MG63 (cell line): Measurements from ENCODE around the gene PLEKHJ1. TPM values are rescaled to one million over a fixed set of nuclear protein-coding genes. Genes with fewer than 3 reads are reported as not detected.

Source experiments
- DNase-seq: peaks from one replicate; pipeline ENCODE4 v3.0.0-alpha.2; 2020
- H3K27me3 ChIP-seq: fragments of 250-450 bp; sonication (Bioruptor Pico); 2 replicates; pipeline ENCODE4 v1.5.1; 2020; ENCODE audit warnings: mild to moderate bottlenecking, moderate library complexity
- H3K36me3 ChIP-seq: fragments of 250-450 bp; sonication (Bioruptor Pico); 2 replicates; pipeline ENCODE4 v1.5.1; 2020; ENCODE audit warnings: mild to moderate bottlenecking, moderate library complexity
- H3K4me3 ChIP-seq: fragments of 250-450 bp; sonication (Bioruptor Pico); 2 replicates; pipeline ENCODE4 v1.5.1; 2020; ENCODE audit warnings: mild to moderate bottlenecking, moderate library complexity
- H3K9me3 ChIP-seq: fragments of 250-450 bp; sonication (Bioruptor Pico); 2 replicates; pipeline ENCODE4 v1.5.1; 2020; ENCODE audit warnings: mild to moderate bottlenecking, moderate library complexity
- total RNA-seq: library from RNA; depleted of rRNA; stranded (reverse); fragments of >200 nt; shearing (Covaris generic); gene quantifications from 2 replicates; pipeline ENCODE4 v1.2.3, GENCODE V29; 2014; ENCODE audit warnings: low replicate concordance

Gene PLEKHJ1
- total RNA-seq, 1 experiment from 2014 or later: 25.6 TPM

- no peaks in the 10 kb centered on the region for H3K27me3 ChIP-seq
- H3K36me3 ChIP-seq: peaks cover 36% of the 10 kb centered on the region
- DNase-seq: peak; percentile 63
- no peaks in the 10 kb centered on the region for H3K9me3 ChIP-seq
- H3K4me3 ChIP-seq: peak overlapping the region; percentile 77
These were observed 35.3 kb upstream of the PLEKHJ1 start for GRCh38 chr19:2271234-2272103.

DNA sequence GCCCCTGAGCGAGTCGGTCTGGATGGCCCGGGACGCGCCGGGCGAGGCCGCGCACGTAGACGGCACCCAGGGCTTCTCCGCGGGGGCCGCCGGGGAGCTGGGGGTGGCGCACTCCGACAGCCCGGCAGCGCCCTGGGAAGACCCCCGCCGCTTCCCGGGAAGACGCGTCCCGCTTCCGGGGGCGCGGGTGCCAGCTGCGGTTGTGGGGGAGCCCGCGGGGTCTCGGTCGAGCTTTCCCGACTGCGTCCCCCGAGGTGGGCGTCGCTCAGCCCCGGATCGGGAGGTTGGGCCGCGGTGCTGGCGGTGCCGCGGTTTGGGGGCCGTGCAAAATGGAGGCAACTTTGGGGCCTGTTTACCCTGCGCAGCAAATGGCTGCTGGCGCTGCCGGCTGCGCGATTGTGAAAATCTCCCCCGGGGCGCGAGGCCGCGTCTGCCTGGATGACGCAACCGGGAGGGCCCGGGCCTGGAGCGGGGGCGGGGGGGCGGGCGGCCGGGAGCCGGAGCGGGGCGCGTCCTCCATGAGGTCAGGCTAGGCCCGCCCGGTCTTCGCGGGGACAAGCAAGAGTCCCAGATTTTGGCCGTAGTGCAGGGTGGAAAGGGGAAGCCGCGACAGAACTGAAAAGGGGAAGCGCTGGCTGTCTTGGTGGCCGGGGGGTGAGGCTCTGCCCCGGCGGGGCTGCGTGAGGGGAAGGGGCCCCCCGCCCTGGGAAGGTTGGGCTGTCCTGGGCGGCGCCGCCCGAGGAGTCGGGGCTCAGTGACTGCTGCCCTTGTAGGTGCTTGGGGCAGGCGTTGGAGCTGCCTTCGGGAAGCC lies 34.5 kb upstream of the PLEKHJ1 start:
- DNase-seq: peak; percentile 67
- Histone ChIP-seq H3K9me3 (no peaks in the 10 kb centered on the region), H3K36me3 (peaks cover 36% of the 10 kb centered on the region), H3K27me3 (no peaks in the 10 kb centered on the region), H3K4me3 (peak overlapping the region; percentile 77)

DNA sequence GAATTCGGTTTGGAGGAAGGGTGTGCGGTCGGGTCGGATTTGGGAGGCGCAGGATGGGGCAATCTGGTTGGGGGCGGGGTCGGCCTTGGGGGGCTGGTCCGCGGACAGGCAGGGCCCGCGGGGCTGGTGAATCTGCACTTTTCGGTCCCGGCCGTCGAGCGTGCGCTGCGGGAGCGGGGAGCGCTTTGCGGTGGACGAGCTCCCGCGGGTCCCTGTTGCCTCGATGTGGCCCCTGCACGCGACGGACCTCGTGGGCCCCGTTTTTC lies 34.0 kb upstream of the PLEKHJ1 start:
- Histone ChIP-seq H3K9me3 (no peaks in the 10 kb centered on the region), H3K36me3 (peaks cover 36% of the 10 kb centered on the region), H3K27me3 (no peaks in the 10 kb centered on the region), H3K4me3 (peak overlapping the region; percentile 77)
- DNase-seq: no peak

DNA sequence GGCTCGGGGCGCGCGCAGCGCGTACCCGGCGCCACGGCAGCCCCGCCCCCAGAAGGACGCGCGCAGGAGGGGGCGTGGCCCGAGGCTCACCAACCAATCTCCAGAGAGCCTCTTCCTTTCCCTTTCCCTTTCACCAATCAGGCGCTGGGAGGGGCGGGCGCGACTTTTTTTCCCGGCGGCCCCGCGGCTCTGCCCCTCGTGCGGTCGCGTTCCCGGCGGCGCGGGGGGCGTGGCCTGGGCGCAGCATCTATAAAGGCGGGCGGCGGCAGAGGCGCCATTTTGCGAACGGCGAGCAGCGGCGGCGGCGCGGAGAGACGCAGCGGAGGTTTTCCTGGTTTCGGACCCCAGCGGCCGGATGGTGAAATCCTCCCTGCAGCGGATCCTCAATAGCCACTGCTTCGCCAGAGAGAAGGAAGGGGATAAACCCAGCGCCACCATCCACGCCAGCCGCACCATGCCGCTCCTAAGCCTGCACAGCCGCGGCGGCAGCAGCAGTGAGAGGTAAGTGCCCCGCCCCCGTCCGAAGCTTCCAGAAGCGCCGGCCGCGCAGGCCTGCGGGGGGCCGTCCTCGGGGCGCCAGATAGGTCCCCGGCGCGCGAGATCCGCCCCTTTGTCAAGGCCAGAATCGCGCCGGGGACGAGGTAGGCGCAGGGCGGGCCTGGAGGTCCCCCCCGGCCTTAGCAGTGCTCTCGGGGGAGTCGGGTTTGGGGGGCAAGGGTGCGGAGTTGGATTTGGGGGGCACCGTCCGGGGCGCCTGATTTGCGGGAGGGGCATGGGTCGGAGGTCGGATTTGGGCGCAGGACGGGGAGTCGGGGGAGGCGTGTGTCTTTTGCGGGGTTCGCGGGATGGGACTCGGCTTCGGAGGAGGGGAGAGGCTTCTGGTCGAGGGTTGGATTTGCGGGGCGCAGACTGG lies 33.4 kb upstream of the PLEKHJ1 start:
- DNase-seq: peak; percentile 93
- Histone ChIP-seq H3K4me3 (peak overlapping the region; percentile 77), H3K27me3 (no peaks in the 10 kb centered on the region), H3K9me3 (no peaks in the 10 kb centered on the region), H3K36me3 (peaks cover 36% of the 10 kb centered on the region)

DNA sequence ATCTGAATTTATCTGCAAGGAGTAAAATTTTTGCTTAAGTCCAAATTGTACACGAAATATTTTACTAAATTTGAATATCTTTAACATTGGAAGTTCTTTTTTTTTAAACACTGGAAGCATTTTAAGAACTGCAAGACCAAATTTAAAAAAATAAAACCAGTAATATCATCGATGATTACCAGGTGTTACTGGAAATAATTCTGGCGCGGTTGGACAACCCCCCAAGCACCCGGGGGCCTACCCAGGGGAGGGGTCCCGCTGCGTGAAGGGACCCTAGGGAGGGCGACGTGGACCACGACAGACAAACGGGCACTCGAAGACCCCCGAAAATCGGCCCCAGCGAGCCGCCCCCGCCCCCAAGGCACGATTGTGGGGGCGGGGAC lies 32.7 kb upstream of the PLEKHJ1 start:
- no peak for DNase-seq
- Histone ChIP-seq H3K4me3 (peak overlapping the region; percentile 77), H3K27me3 (no peaks in the 10 kb centered on the region), H3K36me3 (peaks cover 31% of the 10 kb centered on the region), H3K9me3 (no peaks in the 10 kb centered on the region)

DNA sequence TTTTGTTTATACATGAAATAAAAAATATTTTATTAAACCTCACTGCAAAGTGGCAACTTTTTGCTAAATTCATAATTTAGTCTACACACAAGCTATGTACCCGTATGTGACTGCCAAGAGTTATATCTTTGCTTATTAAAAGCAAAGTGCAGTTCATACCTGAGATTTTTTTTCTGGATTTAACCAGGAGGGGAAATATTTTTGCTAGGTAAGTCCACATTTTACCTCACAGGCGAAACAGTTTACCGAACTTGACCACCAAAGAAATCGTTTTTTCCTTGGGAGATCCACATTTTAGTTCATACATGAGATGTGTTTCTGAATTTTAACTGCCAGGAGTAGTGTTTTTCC lies 32.3 kb upstream of the PLEKHJ1 start:
- no peak for DNase-seq
- H3K4me3 ChIP-seq: peak overlapping the region; percentile 77
- H3K36me3 ChIP-seq: peaks cover 27% of the 10 kb centered on the region
- H3K9me3 ChIP-seq: no peaks in the 10 kb centered on the region
- no peaks in the 10 kb centered on the region for H3K27me3 ChIP-seq

- peak; percentile 61 for DNase-seq
These were observed 30.3 kb upstream of the PLEKHJ1 start for GRCh38 chr19:2266183-2266993.

DNA sequence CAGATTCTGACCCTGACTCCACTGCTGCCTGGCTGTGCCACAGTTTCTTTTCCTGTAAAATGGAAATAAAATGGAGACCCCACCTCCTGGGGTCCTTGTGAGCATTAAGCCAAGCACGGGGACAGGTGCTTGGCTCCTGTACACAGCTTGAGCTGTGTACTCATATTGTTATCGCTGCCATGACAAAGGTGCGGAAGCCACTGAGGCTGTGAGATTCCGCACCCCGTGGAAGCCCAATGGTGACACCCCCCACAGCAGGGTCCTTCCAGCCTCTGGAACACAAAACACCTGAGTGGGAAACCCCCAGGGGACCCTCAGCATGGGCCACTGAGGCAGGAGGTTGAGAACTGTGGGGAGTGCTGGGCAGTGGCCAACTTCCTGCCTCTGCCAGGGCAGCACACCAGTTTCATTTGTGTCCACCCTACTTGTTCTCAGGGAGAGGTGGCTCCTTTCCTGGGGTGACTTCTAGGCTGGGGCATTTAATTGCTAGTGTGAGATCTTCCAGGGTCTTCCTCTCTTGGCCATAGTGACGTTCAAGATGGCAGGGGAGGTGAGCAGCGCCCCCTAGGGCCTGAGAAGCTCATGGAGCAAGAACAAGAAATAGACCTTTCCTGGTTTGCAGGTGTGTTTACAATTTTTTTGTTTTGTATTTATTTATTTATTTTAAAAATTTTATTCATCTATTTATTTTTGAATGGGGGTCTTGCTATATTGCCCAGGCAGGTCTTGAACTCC lies 25.5 kb upstream of the PLEKHJ1 start:
- Histone ChIP-seq H3K27me3 (no peaks in the 10 kb centered on the region), H3K36me3 (no peaks in the 10 kb centered on the region), H3K9me3 (no peaks in the 10 kb centered on the region), H3K4me3 (no peak overlapping the region)
- no peak for DNase-seq

More at GRCh38 chr19:2266183-2266993, 30.3 kb upstream of the PLEKHJ1 start:
- Histone ChIP-seq H3K36me3 (peaks cover 11% of the 10 kb centered on the region), H3K4me3 (no peak overlapping the region), H3K27me3 (no peaks in the 10 kb centered on the region), H3K9me3 (no peaks in the 10 kb centered on the region)

DNA sequence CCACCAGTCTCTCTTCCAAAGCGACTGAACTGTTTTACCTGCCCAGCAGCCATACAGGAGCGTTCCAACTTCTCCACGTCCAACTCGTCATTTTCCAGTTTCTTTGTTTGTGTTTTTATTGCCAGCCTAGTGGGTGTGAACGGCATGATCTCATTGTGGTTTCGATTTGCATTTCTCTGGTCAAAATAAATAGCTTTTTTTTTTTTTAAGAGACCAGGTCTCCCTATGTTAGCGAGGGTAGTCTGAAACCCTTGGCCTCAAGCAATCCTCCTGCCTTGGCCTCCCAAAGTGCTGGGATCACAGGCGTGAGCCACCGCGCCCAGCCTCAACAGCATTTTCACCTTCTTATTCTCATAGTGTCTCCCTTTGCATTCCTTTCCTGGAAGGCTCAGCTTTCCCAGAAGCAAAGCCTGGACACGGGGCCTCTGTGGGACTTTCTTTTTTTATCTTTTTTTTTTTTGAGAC lies 24.2 kb upstream of the PLEKHJ1 start:
- H3K9me3 ChIP-seq: no peaks in the 10 kb centered on the region
- H3K4me3 ChIP-seq: no peak overlapping the region
- H3K27me3 ChIP-seq: no peaks in the 10 kb centered on the region
- no peak for DNase-seq
- no peaks in the 10 kb centered on the region for H3K36me3 ChIP-seq

DNA sequence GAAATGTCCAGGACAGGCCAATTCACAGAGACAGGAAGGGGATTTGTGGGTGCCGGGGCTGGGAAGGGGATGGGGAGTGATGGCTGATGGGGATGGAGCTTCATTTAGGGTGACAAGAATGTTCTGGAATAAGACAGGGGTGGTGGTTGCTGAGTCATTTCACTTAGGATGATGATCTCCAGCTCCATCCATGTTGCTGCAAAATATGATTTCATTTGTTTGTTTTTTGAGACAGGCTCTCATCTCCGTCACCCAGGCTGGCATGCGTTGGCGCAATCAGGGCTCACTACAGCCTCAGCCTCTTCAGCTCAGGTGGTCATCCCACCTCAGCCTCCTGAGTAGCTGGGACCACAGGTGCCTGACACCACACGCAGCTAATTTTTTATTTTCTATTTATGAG lies 23.2 kb upstream of the PLEKHJ1 start:
- H3K9me3 ChIP-seq: no peaks in the 10 kb centered on the region
- H3K4me3 ChIP-seq: no peak overlapping the region
- H3K27me3 ChIP-seq: no peaks in the 10 kb centered on the region
- DNase-seq: no peak
- no peaks in the 10 kb centered on the region for H3K36me3 ChIP-seq

- no peak for DNase-seq
- H3K9me3 ChIP-seq: no peaks in the 10 kb centered on the region
These were observed 20.0 kb upstream of the PLEKHJ1 start, which contains the start of gene JSRP1 for GRCh38 chr19:2255982-2256685. TSS of gene JSRP1 (minus strand) at chr19:2256417. CDS start at chr19:2255314, 1,103 bp downstream.

DNA sequence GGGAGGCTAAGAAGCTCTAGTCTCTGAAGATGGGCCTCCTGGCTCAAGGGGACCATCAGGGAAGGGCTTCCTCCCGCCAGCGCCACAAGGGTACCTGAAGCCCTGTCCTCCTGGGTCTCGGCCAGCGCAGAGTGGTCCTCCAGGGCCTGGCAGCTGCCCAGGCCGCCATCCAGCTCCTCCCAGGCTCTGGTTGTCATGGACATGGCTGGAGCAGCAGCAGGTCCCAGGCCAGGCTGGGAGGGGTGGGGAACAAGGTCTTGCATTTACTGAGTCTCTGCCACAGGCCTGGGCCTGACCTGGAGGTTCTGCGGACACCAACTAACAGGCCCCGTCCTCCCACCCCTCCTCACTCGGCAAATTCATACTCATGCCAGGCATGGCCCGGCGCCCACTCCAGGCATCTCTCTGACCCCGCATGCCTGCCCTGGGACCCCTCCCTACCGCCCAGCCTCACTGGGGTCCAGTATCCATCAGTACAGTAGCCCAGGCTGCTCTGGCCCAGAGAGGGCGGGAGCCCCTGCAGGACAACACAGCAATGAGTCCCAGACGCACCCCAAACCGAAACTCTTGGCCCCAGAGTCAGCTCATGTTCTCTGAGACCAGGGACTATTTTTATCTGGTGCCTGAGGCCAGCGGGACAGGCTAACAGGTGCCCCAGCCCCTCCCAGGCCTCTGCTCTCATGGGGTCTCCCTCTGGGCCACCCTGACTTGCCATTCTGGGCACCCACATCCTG lies 19.1 kb upstream of the PLEKHJ1 start:
- Histone ChIP-seq H3K27me3 (no peaks in the 10 kb centered on the region), H3K36me3 (no peaks in the 10 kb centered on the region), H3K9me3 (no peaks in the 10 kb centered on the region), H3K4me3 (no peak overlapping the region)
- no peak for DNase-seq

More at GRCh38 chr19:2255982-2256685, 20.0 kb upstream of the PLEKHJ1 start, which contains the start of gene JSRP1:
- Histone ChIP-seq H3K4me3 (no peak within 1 kb of the TSS), H3K27me3 (no peaks in the 10 kb centered on the region), H3K36me3 (no peaks in the 10 kb centered on the region)

DNA sequence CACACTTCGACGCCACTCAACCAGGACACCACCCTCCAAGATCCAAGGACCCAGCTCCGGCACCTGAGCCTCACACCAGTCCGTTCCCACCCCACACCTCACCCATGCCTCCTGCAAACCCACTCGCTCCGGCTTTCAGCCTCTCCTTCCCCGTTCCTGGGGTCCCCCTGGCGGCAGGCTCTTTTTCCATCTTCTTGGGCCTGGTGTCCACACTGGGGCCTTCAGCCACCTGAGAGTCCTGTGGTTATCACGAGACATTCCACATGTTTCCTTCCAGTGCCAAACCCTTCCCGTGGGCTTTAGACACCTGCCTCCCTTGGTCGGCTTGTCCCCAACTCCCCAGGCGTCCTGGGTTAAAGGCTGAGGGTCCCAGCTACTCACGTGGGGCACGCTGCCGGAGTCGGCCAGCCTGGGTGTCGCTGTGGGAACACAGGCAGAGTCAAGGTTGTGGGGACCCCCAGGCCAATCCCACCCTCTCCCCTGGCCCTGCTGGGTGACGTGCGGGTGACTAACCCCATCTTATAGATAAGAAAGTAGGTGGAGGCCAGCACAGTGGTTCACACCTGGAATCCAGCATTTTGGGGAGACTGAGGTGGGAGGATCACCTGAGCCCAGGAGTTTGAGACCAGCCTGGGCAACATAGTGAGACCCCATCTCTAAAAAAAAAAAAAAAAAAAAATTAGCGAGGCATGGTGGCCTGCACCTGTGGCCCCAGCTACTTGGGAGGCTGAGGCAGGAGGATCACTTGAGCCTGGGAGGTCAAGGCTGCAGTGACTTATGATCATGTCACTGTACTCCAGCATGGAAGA lies 18.1 kb upstream of the PLEKHJ1 start:
- Histone ChIP-seq H3K9me3 (no peaks in the 10 kb centered on the region), H3K4me3 (no peak overlapping the region), H3K36me3 (no peaks in the 10 kb centered on the region), H3K27me3 (no peaks in the 10 kb centered on the region)
- no peak for DNase-seq
